ENCODE measurements around the gene PNLIPRP1. TPM values are rescaled to one million over a fixed set of nuclear protein-coding genes. Genes with fewer than 3 reads are reported as not detected.

PNLIPRP1 gene
- total RNA-seq, 4 donors from 2014 or later, result 0.66 to 2.4 TPM; not detected in 2

DNA sequence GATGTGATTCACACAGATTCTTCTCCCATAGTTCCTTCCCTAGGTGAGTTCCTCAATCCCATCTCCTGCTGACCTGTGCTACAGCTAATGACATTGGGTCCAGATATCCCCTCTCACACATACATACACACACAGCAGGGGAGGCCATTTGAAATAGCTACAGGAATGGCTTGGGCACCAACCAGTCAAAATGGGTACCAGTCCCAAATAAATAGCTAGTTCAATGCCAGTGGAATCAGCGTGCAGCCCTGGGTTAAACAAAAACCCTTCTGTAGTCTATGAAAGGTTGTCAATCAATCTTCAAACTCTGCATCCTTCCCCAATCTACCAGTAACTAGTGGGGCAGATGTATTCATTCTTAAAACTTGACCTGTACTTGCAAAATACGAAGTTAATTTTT lies 39.3 kb downstream of the PNLIPRP1 start:
- DNase-seq (ENCODE audit: low spot score in 2 of 2), result no peak
- 34 to 54% methylated on average over 2 of the region's 2 CpGs for WGBS, 2 donors
- H3K27ac ChIP-seq, result peak overlapping the region in 1 of 4 donors; percentile 31
- no peaks in the 10 kb centered on the region for H3K36me3 ChIP-seq
- no peaks in the 10 kb centered on the region for H3K9me3 ChIP-seq
- no peak overlapping the region for H3K4me3 ChIP-seq
- H3K4me1 ChIP-seq, result peaks cover 0 to 12% (median 0%) of the 10 kb centered on the region in 4 donors
- peaks cover 0 to 19% of the 10 kb centered on the region in 2 donors for H3K27me3 ChIP-seq
- TF ChIP-seq EP300 (IDR thresholded peaks at IDR 0.05), result no peak
- TF ChIP-seq POLR2A (IDR thresholded peaks at IDR 0.05), result no peak
- no peak for TF ChIP-seq CTCF (IDR thresholded peaks at IDR 0.05)

DNA sequence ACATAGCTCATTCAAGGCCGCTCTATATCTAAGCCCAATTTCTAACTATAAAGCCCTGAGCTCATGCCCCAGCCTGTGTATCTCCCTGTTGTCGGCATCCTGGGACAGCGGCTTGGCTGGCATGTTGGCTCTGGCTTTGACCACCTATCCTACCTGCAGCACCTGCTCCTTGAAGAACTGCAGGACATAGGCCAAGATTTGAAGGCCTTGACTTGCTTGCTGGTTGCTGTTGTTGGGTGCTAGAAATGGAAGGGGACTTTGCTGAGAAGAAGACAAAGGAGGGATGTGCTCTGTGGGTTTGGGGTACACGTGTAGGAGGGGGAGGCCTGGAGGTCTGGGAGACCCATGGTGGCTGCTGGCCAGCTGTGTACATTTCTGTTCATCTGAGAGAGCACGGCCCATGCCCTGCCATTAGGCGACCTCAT lies 41.1 kb downstream of the PNLIPRP1 start:
- Histone ChIP-seq H3K27ac (peak overlapping the region in 1 of 4 donors; percentile 56), H3K36me3 (no peaks in the 10 kb centered on the region), H3K9me3 (no peaks in the 10 kb centered on the region), H3K4me3 (no peak overlapping the region), H3K4me1 (peaks cover 0 to 12% (median 0%) of the 10 kb centered on the region in 4 donors), H3K27me3 (peaks cover 0 to 14% of the 10 kb centered on the region in 2 donors)
- TF ChIP-seq EP300 (IDR thresholded peaks at IDR 0.05) (no peak), POLR2A (IDR thresholded peaks at IDR 0.05) (no peak), CTCF (IDR thresholded peaks at IDR 0.05) (no peak)
- WGBS, 2 donors, result 83% methylated on average over 6 of the region's 6 CpGs
- DNase-seq (ENCODE audit: low spot score in 2 of 2), result no peak

DNA sequence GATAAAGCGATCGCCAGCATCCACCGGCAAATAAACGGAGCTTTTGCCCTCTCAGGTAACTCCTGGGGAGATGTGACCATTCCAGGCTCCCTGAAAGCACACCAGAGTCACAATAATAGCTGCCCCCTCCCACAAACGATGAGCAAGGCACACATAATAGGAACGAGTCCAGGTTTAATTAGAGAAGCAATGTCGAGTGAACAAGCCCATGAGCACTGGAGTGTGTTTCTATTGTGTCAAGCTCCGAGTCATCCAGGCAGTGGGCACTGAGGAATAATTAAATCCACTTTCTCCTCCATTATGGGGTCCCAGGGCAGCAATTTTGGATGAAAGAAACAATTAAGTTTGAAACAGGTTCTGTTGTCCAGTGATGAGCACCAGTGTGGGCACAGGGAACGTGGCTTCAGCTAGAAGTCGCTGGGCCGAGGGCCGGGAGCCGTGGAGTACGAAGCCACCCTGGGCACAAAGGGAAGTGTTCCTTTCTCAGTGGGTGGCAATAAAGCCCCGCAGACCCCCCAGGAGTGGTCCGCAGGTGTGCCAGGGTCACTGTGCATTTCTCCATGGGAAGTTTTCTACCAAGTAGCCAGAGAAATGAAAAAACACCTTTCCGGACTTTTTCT lies 41.9 kb downstream of the PNLIPRP1 start:
- H3K9me3 ChIP-seq, result no peaks in the 10 kb centered on the region
- WGBS, 2 donors, result 82 to 84% methylated on average over 17 of the region's 17 CpGs
- H3K36me3 ChIP-seq, result no peaks in the 10 kb centered on the region
- H3K27ac ChIP-seq, result no peak overlapping the region
- peaks cover 0 to 6% of the 10 kb centered on the region in 2 donors for H3K27me3 ChIP-seq
- no peak overlapping the region for H3K4me3 ChIP-seq
- H3K4me1 ChIP-seq, result peaks cover 0 to 4% (median 0%) of the 10 kb centered on the region in 4 donors
- DNase-seq (ENCODE audit: low spot score in 2 of 2), result no peak
- TF ChIP-seq EP300 (IDR thresholded peaks at IDR 0.05) (no peak), POLR2A (IDR thresholded peaks at IDR 0.05) (no peak), CTCF (IDR thresholded peaks at IDR 0.05) (no peak)

DNA sequence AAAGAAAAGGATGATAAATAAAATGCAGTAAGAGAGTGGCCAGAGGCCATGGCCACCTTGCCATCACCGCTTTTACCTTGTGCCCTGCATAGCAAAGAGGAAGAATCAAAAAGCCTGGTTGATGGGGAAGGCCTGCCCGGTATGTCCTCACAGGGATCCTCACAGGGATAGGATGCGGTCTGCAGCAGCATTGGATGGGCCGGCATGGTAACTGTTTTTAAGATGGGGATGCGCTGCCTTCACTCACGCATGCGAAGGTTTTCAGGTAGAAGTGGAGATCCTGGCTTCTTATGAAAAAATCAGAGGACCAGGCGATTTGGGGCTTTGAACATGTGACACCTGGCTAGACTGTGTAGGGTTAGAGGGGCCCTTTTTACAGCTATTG lies 42.4 kb downstream of the PNLIPRP1 start:
- Histone ChIP-seq H3K27ac (no peak overlapping the region), H3K9me3 (no peaks in the 10 kb centered on the region), H3K27me3 (peaks cover 0 to under 1% of the 10 kb centered on the region in 2 donors), H3K36me3 (no peaks in the 10 kb centered on the region), H3K4me1 (peaks cover 0 to 4% (median 0%) of the 10 kb centered on the region in 4 donors), H3K4me3 (no peak overlapping the region)
- no peak for TF ChIP-seq CTCF (IDR thresholded peaks at IDR 0.05)
- no peak for TF ChIP-seq EP300 (IDR thresholded peaks at IDR 0.05)
- TF ChIP-seq POLR2A (IDR thresholded peaks at IDR 0.05), result no peak
- WGBS, 2 donors, result 95 to 98% methylated on average over 8 of the region's 8 CpGs
- DNase-seq (ENCODE audit: low spot score in 2 of 2), result no peak

GRCh38 chr10:116634126-116634975 lies 43.6 kb downstream of the PNLIPRP1 start:
- Histone ChIP-seq H3K27me3 (no peaks in the 10 kb centered on the region), H3K27ac (no peak overlapping the region), H3K4me3 (no peak overlapping the region), H3K36me3 (no peaks in the 10 kb centered on the region), H3K9me3 (no peaks in the 10 kb centered on the region), H3K4me1 (peaks cover 0 to 3% (median 0%) of the 10 kb centered on the region in 4 donors)
- no peak for DNase-seq (ENCODE audit: low spot score in 2 of 2)
- 86 to 87% methylated on average over 11 of the region's 11 CpGs for WGBS, 2 donors
- TF ChIP-seq EP300 (IDR thresholded peaks at IDR 0.05) (no peak), POLR2A (IDR thresholded peaks at IDR 0.05) (no peak), CTCF (IDR thresholded peaks at IDR 0.05) (no peak)

Data from tibial nerve (tissue), 4 donors.